HG03175 (cell line): Measurements from ENCODE around the gene KRTAP19-1.

Source experiments
- ATAC-seq: cut with Tn5 transposase; IDR thresholded peaks from one replicate; pipeline ENCODE4 v1.9.1; 2021; ENCODE audit warnings: mild to moderate bottlenecking, moderate library complexity; ENCODE audit not compliant: unreplicated experiment

The KRTAP19-1 gene

GRCh38 chr21:30430170-30430655, 50.0 kb downstream of the KRTAP19-1 start, which contains the start of gene KRTAP13-4:
Gene KRTAP13-4 (plus strand): TSS chr21:30430220. CDS start chr21:30430276, 56 bp downstream.
- no peak for ATAC-seq
